ENCODE results near the gene WSCD2.

The WSCD2 gene

GRCh38 chr12:108129017-108129812 lies at the start of gene WSCD2:
TSS of gene WSCD2 (plus strand) at chr12:108129288. CDS start at chr12:108195833, 66,545 bp downstream.
- peak within 1 kb of the TSS; percentile 33 for H3K4me3 Mint-ChIP-seq
- H3K27me3 Mint-ChIP-seq: peaks cover 80% of the 10 kb centered on the region
- no peak within 1 kb of the TSS for H3K27ac Mint-ChIP-seq (ENCODE audit: low read depth)

GRCh38 chr12:108079721-108080120 lies 49.4 kb upstream of the WSCD2 start:
- H3K9me3 Mint-ChIP-seq: peaks cover 7% of the 10 kb centered on the region
- ATAC-seq (replicated peaks; ENCODE audit: extremely low read depth, poor library complexity, severe bottlenecking) (no peak), DNase-seq (ENCODE audit: low spot score in 2 of 2) (no peak)
- H3K36me3 Mint-ChIP-seq (ENCODE audit: insufficient read depth): no peaks in the 10 kb centered on the region
- H3K27ac Mint-ChIP-seq (ENCODE audit: low read depth): no peak overlapping the region
- peaks cover 63% of the 10 kb centered on the region for H3K27me3 Mint-ChIP-seq
- no peak overlapping the region for H3K4me3 Mint-ChIP-seq
- H3K4me1 Mint-ChIP-seq: no peaks in the 10 kb centered on the region

More at GRCh38 chr12:108129017-108129812, at the start of gene WSCD2:
- ATAC-seq (replicated peaks; ENCODE audit: extremely low read depth, poor library complexity, severe bottlenecking) (peak; percentile 43), DNase-seq (ENCODE audit: low spot score in 2 of 2) (no peak)
- H3K36me3 Mint-ChIP-seq (ENCODE audit: insufficient read depth): no peaks in the 10 kb centered on the region
- no peaks in the 10 kb centered on the region for H3K9me3 Mint-ChIP-seq
- no peaks in the 10 kb centered on the region for H3K4me1 Mint-ChIP-seq

GRCh38 chr12:108080363-108080762 lies 48.7 kb upstream of the WSCD2 start:
- Mint-ChIP-seq H3K27ac (ENCODE audit: low read depth) (no peak overlapping the region), H3K4me1 (no peaks in the 10 kb centered on the region), H3K9me3 (peaks cover 7% of the 10 kb centered on the region), H3K4me3 (no peak overlapping the region), H3K27me3 (peaks cover 59% of the 10 kb centered on the region), H3K36me3 (ENCODE audit: insufficient read depth) (no peaks in the 10 kb centered on the region)
- DNase-seq (ENCODE audit: low spot score in 2 of 2): no peak
- no peak for ATAC-seq (replicated peaks; ENCODE audit: extremely low read depth, poor library complexity, severe bottlenecking)

GRCh38 chr12:108082485-108082884 lies 46.6 kb upstream of the WSCD2 start:
- ATAC-seq (replicated peaks; ENCODE audit: extremely low read depth, poor library complexity, severe bottlenecking): no peak

GRCh38 chr12:108087900-108088299 lies 41.2 kb upstream of the WSCD2 start:
- Mint-ChIP-seq H3K27ac (ENCODE audit: low read depth) (no peak overlapping the region), H3K27me3 (peaks cover 53% of the 10 kb centered on the region), H3K4me1 (no peaks in the 10 kb centered on the region), H3K36me3 (ENCODE audit: insufficient read depth) (no peaks in the 10 kb centered on the region), H3K4me3 (no peak overlapping the region), H3K9me3 (peaks cover 28% of the 10 kb centered on the region)
- no peak for ATAC-seq (replicated peaks; ENCODE audit: extremely low read depth, poor library complexity, severe bottlenecking)
- DNase-seq (ENCODE audit: low spot score in 2 of 2): no peak

More at GRCh38 chr12:108082485-108082884, 46.6 kb upstream of the WSCD2 start:
- H3K4me3 Mint-ChIP-seq: no peak overlapping the region
- no peaks in the 10 kb centered on the region for H3K4me1 Mint-ChIP-seq
- no peaks in the 10 kb centered on the region for H3K36me3 Mint-ChIP-seq (ENCODE audit: insufficient read depth)
- no peak overlapping the region for H3K27ac Mint-ChIP-seq (ENCODE audit: low read depth)
- peaks cover 39% of the 10 kb centered on the region for H3K27me3 Mint-ChIP-seq
- DNase-seq (ENCODE audit: low spot score in 2 of 2): no peak
- H3K9me3 Mint-ChIP-seq: peaks cover 13% of the 10 kb centered on the region

- no peaks in the 10 kb centered on the region for H3K4me1 Mint-ChIP-seq
- ATAC-seq (replicated peaks; ENCODE audit: extremely low read depth, poor library complexity, severe bottlenecking): no peak
- no peak overlapping the region for H3K27ac Mint-ChIP-seq (ENCODE audit: low read depth)
- no peaks in the 10 kb centered on the region for H3K36me3 Mint-ChIP-seq (ENCODE audit: insufficient read depth)
- H3K27me3 Mint-ChIP-seq: peaks cover 54% of the 10 kb centered on the region
- DNase-seq (ENCODE audit: low spot score in 2 of 2): no peak
- H3K9me3 Mint-ChIP-seq: peaks cover 22% of the 10 kb centered on the region
- no peak overlapping the region for H3K4me3 Mint-ChIP-seq
These were observed 38.8 kb upstream of the WSCD2 start for GRCh38 chr12:108090107-108090899.

GRCh38 chr12:108090932-108091678 lies 38.0 kb upstream of the WSCD2 start:
- Mint-ChIP-seq H3K27ac (ENCODE audit: low read depth) (no peak overlapping the region), H3K9me3 (peaks cover 22% of the 10 kb centered on the region), H3K4me3 (no peak overlapping the region), H3K4me1 (no peaks in the 10 kb centered on the region), H3K36me3 (ENCODE audit: insufficient read depth) (no peaks in the 10 kb centered on the region), H3K27me3 (peaks cover 54% of the 10 kb centered on the region)
- ATAC-seq (replicated peaks; ENCODE audit: extremely low read depth, poor library complexity, severe bottlenecking) (no peak), DNase-seq (ENCODE audit: low spot score in 2 of 2) (no peak)

GRCh38 chr12:108091679-108092051 lies 37.4 kb upstream of the WSCD2 start:
- DNase-seq (ENCODE audit: low spot score in 2 of 2): no peak
- no peak for ATAC-seq (replicated peaks; ENCODE audit: extremely low read depth, poor library complexity, severe bottlenecking)
- Mint-ChIP-seq H3K27ac (ENCODE audit: low read depth) (no peak overlapping the region), H3K36me3 (ENCODE audit: insufficient read depth) (no peaks in the 10 kb centered on the region), H3K4me1 (no peaks in the 10 kb centered on the region), H3K9me3 (peaks cover 22% of the 10 kb centered on the region), H3K4me3 (no peak overlapping the region), H3K27me3 (peaks cover 54% of the 10 kb centered on the region)

GRCh38 chr12:108093209-108093608 lies 35.9 kb upstream of the WSCD2 start:
- ATAC-seq (replicated peaks; ENCODE audit: extremely low read depth, poor library complexity, severe bottlenecking) (no peak), DNase-seq (ENCODE audit: low spot score in 2 of 2) (no peak)
- Mint-ChIP-seq H3K36me3 (ENCODE audit: insufficient read depth) (no peaks in the 10 kb centered on the region), H3K27me3 (peaks cover 65% of the 10 kb centered on the region), H3K27ac (ENCODE audit: low read depth) (no peak overlapping the region), H3K4me1 (no peaks in the 10 kb centered on the region), H3K4me3 (no peak overlapping the region), H3K9me3 (peaks cover 8% of the 10 kb centered on the region)

GRCh38 chr12:108094056-108094649 lies 34.9 kb upstream of the WSCD2 start:
- Mint-ChIP-seq H3K4me1 (no peaks in the 10 kb centered on the region), H3K36me3 (ENCODE audit: insufficient read depth) (no peaks in the 10 kb centered on the region), H3K4me3 (no peak overlapping the region), H3K27me3 (peaks cover 65% of the 10 kb centered on the region), H3K9me3 (peaks cover 5% of the 10 kb centered on the region), H3K27ac (ENCODE audit: low read depth) (no peak overlapping the region)
- no peak for ATAC-seq (replicated peaks; ENCODE audit: extremely low read depth, poor library complexity, severe bottlenecking)
- DNase-seq (ENCODE audit: low spot score in 2 of 2): no peak

- H3K4me1 Mint-ChIP-seq: no peaks in the 10 kb centered on the region
- DNase-seq (ENCODE audit: low spot score in 2 of 2) (no peak), ATAC-seq (replicated peaks; ENCODE audit: extremely low read depth, poor library complexity, severe bottlenecking) (no peak)
- H3K27me3 Mint-ChIP-seq: peaks cover 49% of the 10 kb centered on the region
- no peak overlapping the region for H3K4me3 Mint-ChIP-seq
- H3K9me3 Mint-ChIP-seq: no peaks in the 10 kb centered on the region
- no peaks in the 10 kb centered on the region for H3K36me3 Mint-ChIP-seq (ENCODE audit: insufficient read depth)
- no peak overlapping the region for H3K27ac Mint-ChIP-seq (ENCODE audit: low read depth)
These were observed 31.8 kb upstream of the WSCD2 start for GRCh38 chr12:108097160-108097911.

- ATAC-seq (replicated peaks; ENCODE audit: extremely low read depth, poor library complexity, severe bottlenecking) (no peak), DNase-seq (ENCODE audit: low spot score in 2 of 2) (no peak)
- Mint-ChIP-seq H3K4me1 (no peaks in the 10 kb centered on the region), H3K9me3 (no peaks in the 10 kb centered on the region), H3K4me3 (no peak overlapping the region), H3K36me3 (ENCODE audit: insufficient read depth) (no peaks in the 10 kb centered on the region), H3K27ac (ENCODE audit: low read depth) (no peak overlapping the region), H3K27me3 (peaks cover 39% of the 10 kb centered on the region)
These were observed 30.7 kb upstream of the WSCD2 start for GRCh38 chr12:108098374-108098773.
